GM21528 (cell line): ENCODE results near the gene OR6C3.
"Not testable (repeated sequence)": the region's sequence is repeated elsewhere in the genome, so short reads cannot be mapped to it uniquely, and the experiment has no call there.

Experiments
- ATAC-seq: cut with Tn5 transposase; IDR thresholded peaks from one replicate; pipeline ENCODE4 v1.9.1; 2021; ENCODE audit warnings: mild to moderate bottlenecking, moderate library complexity; ENCODE audit not compliant: unreplicated experiment, low FRiP score

OR6C3 gene

GRCh38 chr12:55330446-55330845 is at the start of gene OR6C3:
Gene OR6C3 (plus strand): TSS chr12:55330746. CDS start chr12:55331701, 955 bp downstream.
- ATAC-seq: no peak

DNA sequence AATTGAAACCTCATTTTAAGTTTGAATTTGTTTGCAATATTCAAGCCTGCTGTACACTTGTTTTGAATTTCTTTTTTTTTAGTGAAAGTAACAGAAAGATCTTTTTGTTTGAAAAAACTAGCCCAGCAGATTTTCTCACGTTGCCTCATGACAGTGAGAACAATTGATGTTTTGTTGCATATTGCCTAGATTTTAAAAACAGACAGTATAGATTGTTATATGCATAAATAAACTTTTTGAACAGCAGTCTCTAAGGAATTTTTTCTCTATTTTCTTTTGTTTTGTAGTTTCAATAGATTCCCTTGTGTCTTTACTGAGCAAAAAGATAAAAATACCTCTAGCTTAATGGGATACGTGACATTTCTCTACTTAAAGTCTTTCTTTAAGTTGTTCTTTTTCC is 49.6 kb upstream of the OR6C3 start:
- ATAC-seq: no peak

GRCh38 chr12:55289999-55290398 is 40.5 kb upstream of the OR6C3 start:
- ATAC-seq: no peak

- no peak for ATAC-seq
Measured at GRCh38 chr12:55296469-55296868, 34.1 kb upstream of the OR6C3 start, which contains the start of gene OR6C6. Gene OR6C6 (minus strand): TSS chr12:55296569. CDS start chr12:55295232, 1,337 bp downstream.

- no peak for ATAC-seq
Measured at GRCh38 chr12:55314043-55314442, 16.5 kb upstream of the OR6C3 start, which contains the start of gene OR6C1. Gene OR6C1 (plus strand): TSS chr12:55314343. CDS start chr12:55320600, 6,257 bp downstream.

DNA sequence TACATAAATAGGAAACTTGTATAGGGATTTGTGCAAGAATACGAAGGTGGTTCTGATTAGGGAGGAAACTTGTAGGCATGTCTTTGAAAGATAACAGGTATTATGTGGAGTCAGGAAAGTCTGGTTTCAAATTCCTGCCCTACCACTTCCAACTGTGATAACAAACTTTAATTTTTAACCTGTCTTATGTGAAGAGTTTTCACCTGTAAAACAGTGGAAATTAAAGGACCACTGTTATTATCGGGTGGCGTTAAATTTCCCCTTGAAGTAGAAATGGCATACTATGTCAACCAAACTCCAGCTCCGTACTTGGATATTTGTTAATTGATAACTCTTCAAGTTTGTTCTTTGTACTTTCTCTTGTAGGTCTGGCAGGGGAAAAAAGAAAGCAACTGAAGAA is 10.3 kb upstream of the OR6C3 start:
- ATAC-seq: no peak

DNA sequence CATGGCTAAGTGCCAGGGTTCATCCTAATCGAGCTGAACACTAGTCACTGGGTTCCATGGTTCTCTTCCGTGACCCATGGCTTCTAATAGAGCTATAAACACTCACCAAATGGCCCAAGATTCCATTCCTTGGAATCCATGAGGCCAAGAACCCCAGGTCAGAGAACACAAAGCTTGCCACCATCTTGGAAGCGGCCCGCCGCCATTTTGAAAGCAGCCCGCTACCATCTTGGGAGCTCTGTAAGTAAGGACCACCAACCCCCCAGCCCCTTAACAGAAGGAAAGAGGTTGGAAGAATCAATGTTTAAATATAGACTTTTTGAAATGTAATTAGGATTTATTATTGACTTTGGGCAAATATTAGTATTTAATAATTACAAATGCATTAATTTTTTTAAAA is 4.7 kb upstream of the OR6C3 start:
- ATAC-seq: not testable (repeated sequence)

GRCh38 chr12:55336002-55336401 is 5.5 kb downstream of the OR6C3 start:
- ATAC-seq: no peak

DNA sequence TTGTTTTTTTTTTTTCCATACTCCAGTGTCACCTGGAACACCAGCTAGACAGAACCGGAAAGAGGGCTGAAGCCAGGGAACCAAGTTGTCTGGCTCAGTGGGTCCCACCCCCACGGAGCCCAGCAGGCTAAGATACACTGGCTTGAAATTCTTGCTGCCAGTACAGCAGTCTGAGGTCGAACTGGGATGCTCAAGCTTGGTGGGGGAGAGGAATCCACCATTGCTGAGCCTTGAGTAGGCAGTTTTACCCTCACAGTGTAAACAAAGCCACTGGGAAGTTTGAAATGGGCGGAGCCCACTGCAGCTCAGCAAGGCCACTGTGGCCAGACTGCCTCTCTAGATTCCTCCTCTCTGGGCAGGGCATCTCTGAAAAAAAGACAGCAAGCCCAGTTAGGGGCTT is 24.8 kb downstream of the OR6C3 start:
- ATAC-seq: not testable (repeated sequence)

GRCh38 chr12:55362675-55363074 is 32.1 kb downstream of the OR6C3 start, which contains the start of gene OR6C75:
Gene OR6C75 (plus strand): TSS chr12:55362975. CDS start chr12:55365111, 2,136 bp downstream.
- ATAC-seq: no peak

GRCh38 chr12:55365086-55365485 is 34.5 kb downstream of the OR6C3 start:
- no peak for ATAC-seq

DNA sequence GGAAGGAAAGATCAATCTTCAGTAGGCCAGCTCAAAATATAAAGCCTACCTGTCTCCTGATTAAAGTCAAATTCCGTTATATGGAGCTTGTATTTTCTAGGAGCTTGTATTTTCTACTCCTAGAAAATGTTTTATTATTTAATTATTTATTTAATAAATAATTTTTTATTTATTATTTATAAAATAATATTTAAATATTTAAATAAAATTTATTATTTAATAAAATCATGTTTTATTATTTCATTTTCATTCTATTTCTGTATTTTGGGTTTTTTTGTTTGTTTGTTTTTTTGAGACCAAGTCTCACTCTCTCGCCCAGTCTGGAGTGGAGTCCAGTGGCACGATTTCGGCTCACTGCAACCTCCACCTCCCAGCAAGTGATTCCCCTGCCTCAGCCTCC is 42.0 kb downstream of the OR6C3 start:
- no peak for ATAC-seq
